ENCODE data around the gene CHN1. TPM values are rescaled to one million over a fixed set of nuclear protein-coding genes. Genes with fewer than 3 reads are reported as not detected.

The CHN1 gene
- total RNA-seq, 1 experiment from 2014 or later = 0.41 TPM

DNA sequence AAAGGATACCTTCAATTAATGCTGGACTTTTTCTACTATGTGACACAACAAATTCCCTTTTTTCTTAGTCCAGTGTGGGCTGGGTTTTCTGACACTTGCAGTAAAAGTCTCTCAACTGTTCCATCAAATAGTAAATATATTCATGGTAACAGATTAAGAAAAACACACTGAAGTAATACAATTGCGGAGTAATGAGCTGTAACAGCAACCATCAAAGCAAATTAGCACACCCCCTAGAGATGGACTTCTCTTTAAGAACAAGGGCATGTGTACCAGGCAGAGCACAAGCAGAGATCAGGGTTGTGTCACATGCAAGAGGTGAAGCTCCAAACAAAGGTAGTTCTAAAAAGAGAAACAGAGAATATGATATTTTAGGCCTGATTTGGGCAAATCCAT, 168.2 kb downstream of the CHN1 start:
- DNase-seq = no peak
- no peaks in the 10 kb centered on the region for H3K9me3 Mint-ChIP-seq (ENCODE audit: unreplicated experiment)
- Histone ChIP-seq H3K36me3 (ENCODE audit: control insufficient read depth, insufficient read depth, low read length) (no peaks in the 10 kb centered on the region), H3K4me3 (ENCODE audit: low read depth, low read length) (no peak overlapping the region), H3K27me3 (replicated peaks; ENCODE audit: control insufficient read depth, insufficient read depth, low read length) (no peaks in the 10 kb centered on the region), H3K9me3 (no peaks in the 10 kb centered on the region), H3K4me1 (no peaks in the 10 kb centered on the region)
- peaks cover 21% of the 10 kb centered on the region for H3K27me3 Mint-ChIP-seq (ENCODE audit: insufficient read depth, unreplicated experiment)
- H3K27ac Mint-ChIP-seq (ENCODE audit: unreplicated experiment) = no peak overlapping the region
- H3K36me3 Mint-ChIP-seq (ENCODE audit: insufficient read depth, unreplicated experiment) = no peaks in the 10 kb centered on the region
- ChIA-PET POLR2A (no interaction called here), CTCF (no interaction called here)
- BruUV-seq (replicated peaks) = no TSS peak
- intact Hi-C loops (cut with micrococcal nuclease; ENCODE audit: unreplicated experiment) = no loop called here
- TF ChIP-seq, protein P1, sequence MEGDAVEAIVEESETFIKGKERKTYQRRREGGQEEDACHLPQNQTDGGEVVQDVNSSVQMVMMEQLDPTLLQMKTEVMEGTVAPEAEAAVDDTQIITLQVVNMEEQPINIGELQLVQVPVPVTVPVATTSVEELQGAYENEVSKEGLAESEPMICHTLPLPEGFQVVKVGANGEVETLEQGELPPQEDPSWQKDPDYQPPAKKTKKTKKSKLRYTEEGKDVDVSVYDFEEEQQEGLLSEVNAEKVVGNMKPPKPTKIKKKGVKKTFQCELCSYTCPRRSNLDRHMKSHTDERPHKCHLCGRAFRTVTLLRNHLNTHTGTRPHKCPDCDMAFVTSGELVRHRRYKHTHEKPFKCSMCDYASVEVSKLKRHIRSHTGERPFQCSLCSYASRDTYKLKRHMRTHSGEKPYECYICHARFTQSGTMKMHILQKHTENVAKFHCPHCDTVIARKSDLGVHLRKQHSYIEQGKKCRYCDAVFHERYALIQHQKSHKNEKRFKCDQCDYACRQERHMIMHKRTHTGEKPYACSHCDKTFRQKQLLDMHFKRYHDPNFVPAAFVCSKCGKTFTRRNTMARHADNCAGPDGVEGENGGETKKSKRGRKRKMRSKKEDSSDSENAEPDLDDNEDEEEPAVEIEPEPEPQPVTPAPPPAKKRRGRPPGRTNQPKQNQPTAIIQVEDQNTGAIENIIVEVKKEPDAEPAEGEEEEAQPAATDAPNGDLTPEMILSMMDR (IDR thresholded peaks at IDR 0.05; ENCODE audit: insufficient read depth in 1 of 2, low read depth in 1 of 2, low read length in 1 of 2, severe bottlenecking in 1 of 2, unreplicated experiment in 1 of 2) = no peak
- no peak overlapping the region for H3K4me3 Mint-ChIP-seq (ENCODE audit: unreplicated experiment)
- no peaks in the 10 kb centered on the region for H3K4me1 Mint-ChIP-seq (ENCODE audit: low read depth, unreplicated experiment)

DNA sequence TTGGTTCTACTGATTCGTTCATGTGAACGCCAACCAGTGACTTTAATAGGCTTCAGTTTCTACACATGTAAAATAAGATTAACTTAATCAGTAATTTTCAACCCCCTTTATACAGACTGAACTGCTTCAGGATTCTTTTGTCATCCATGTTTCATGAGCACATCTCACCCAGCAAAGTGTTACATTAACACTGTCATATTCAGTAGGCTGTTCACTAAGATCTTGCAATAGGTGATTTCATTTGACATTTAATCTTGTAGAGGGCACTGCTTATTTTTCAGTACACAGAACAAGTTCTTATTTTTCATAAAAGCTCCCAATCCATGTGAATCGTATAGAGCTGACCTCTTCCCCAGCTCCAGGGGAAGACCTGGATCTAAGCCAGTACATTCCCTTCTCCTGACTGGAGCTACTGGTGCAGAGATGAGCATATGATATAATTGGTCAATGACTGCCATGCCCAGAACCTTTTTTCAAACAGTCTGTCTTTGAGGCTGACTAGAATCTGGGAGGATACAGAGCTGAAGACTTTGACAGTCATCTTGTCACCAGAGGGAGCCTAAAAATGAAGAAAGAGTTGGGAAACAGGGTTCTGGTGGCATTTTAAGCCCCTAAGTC, 168.7 kb downstream of the CHN1 start:
- H3K36me3 ChIP-seq (ENCODE audit: control insufficient read depth, insufficient read depth, low read length) = no peaks in the 10 kb centered on the region
- H3K9me3 Mint-ChIP-seq (ENCODE audit: unreplicated experiment) = no peaks in the 10 kb centered on the region
- intact Hi-C loops (cut with micrococcal nuclease; ENCODE audit: unreplicated experiment) = no loop called here
- H3K27ac Mint-ChIP-seq (ENCODE audit: unreplicated experiment) = no peak overlapping the region
- H3K27me3 Mint-ChIP-seq (ENCODE audit: insufficient read depth, unreplicated experiment) = peaks cover 21% of the 10 kb centered on the region
- POLR2A ChIA-PET = no interaction called here
- TF ChIP-seq, protein P1 (IDR thresholded peaks at IDR 0.05; ENCODE audit: insufficient read depth in 1 of 2, low read depth in 1 of 2, low read length in 1 of 2, severe bottlenecking in 1 of 2, unreplicated experiment in 1 of 2) = no peak
- H3K4me1 ChIP-seq = no peaks in the 10 kb centered on the region
- H3K27me3 ChIP-seq (replicated peaks; ENCODE audit: control insufficient read depth, insufficient read depth, low read length) = no peaks in the 10 kb centered on the region
- CTCF ChIA-PET = no interaction called here
- no peak overlapping the region for H3K4me3 Mint-ChIP-seq (ENCODE audit: unreplicated experiment)
- H3K36me3 Mint-ChIP-seq (ENCODE audit: insufficient read depth, unreplicated experiment) = no peaks in the 10 kb centered on the region
- no TSS peak for BruUV-seq (replicated peaks)
- DNase-seq = no peak
- H3K4me1 Mint-ChIP-seq (ENCODE audit: low read depth, unreplicated experiment) = no peaks in the 10 kb centered on the region
- no peaks in the 10 kb centered on the region for H3K9me3 ChIP-seq
- H3K4me3 ChIP-seq (ENCODE audit: low read depth, low read length) = no peak overlapping the region

DNA sequence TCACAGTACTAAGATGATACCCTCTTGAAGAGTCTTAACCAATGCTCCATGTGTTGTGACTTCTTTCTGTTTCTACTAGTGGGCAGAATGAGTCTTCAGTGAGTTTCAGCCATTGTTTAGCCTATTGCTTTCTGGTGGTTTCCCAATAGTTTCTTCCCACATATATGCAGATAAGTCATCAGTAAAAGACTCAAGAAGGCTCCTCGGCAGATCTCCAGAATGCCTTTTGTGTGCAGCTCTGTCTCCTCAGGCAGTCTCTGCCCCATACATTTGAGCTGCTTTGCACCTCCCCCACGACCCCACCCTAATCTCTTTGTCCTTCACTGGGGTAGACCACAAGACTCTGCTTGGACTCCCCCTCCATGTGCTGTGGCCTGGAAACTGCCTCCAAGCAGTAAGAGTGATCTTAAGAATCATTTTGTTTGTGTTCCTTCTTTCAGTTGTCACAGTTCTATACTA, 169.4 kb downstream of the CHN1 start:
- TF ChIP-seq, protein P1 (IDR thresholded peaks at IDR 0.05; ENCODE audit: insufficient read depth in 1 of 2, low read depth in 1 of 2, low read length in 1 of 2, severe bottlenecking in 1 of 2, unreplicated experiment in 1 of 2) = no peak
- no peaks in the 10 kb centered on the region for H3K9me3 ChIP-seq
- no peaks in the 10 kb centered on the region for H3K4me1 ChIP-seq
- DNase-seq = no peak
- peaks cover 21% of the 10 kb centered on the region for H3K27me3 Mint-ChIP-seq (ENCODE audit: insufficient read depth, unreplicated experiment)
- H3K4me3 Mint-ChIP-seq (ENCODE audit: unreplicated experiment) = no peak overlapping the region
- no peaks in the 10 kb centered on the region for H3K36me3 ChIP-seq (ENCODE audit: control insufficient read depth, insufficient read depth, low read length)
- CTCF ChIA-PET = no interaction called here
- H3K4me1 Mint-ChIP-seq (ENCODE audit: low read depth, unreplicated experiment) = no peaks in the 10 kb centered on the region
- H3K4me3 ChIP-seq (ENCODE audit: low read depth, low read length) = no peak overlapping the region
- no peak overlapping the region for H3K27ac Mint-ChIP-seq (ENCODE audit: unreplicated experiment)
- H3K27me3 ChIP-seq (replicated peaks; ENCODE audit: control insufficient read depth, insufficient read depth, low read length) = no peaks in the 10 kb centered on the region
- intact Hi-C loops (cut with micrococcal nuclease; ENCODE audit: unreplicated experiment) = no loop called here
- POLR2A ChIA-PET = no interaction called here
- no peaks in the 10 kb centered on the region for H3K36me3 Mint-ChIP-seq (ENCODE audit: insufficient read depth, unreplicated experiment)
- H3K9me3 Mint-ChIP-seq (ENCODE audit: unreplicated experiment) = no peaks in the 10 kb centered on the region
- no TSS peak for BruUV-seq (replicated peaks)
